Measurements from ENCODE around the gene CCBE1.

CCBE1 gene

DNA sequence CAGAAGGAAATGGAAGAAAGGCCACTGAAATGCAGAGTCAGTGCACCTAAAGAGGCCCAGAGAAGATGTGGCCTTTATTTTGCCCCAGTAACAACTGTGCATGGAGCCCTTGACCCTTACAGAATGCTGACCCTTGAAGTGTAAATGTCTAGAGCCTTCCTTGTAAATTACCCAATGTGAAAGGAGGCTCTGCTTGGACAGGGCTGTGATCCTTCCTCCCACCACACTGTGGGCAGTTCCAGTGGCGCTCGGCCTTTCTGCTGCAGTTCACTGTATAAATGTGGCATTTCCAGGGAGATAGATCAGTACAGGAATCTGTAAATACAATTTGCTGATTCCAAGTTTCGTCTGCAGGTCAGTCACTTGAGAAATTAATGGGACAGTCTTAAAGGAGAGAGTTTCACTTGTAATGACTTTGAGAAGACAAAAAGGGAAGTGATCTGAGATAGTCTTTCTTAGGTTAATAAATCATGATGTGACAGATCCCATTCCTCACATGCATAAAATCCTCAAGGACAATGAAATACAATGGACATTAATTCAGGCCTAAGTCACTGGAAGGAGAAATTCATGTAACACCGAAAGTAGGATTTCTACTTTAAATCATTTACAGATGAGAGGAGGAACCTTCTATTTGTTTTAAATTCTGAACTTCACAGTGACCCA is 204.3 kb downstream of the CCBE1 start:
- DNase-seq (ENCODE audit: low read depth): no peak

GRCh38 chr18:59488899-59489298 is 208.3 kb downstream of the CCBE1 start:
- no peak for DNase-seq (ENCODE audit: low read depth)

DNA sequence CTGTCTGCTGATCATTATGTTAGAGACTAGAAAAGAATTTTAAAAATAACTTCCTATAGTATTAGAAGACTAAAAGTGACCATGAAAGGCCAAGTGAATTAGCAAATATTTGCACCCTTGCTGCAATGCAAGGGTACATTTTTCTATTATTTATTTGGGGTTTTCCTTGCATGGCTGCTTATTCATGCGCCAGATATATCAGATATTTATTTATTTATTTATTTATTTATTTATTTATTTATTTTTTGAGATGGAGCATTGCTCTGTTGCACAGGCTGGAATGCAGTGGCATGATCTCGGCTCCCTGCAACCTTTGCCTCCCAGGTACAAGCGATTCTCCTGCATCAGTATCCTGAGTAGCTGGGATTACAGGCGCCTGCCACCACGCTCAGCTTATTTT is 211.8 kb downstream of the CCBE1 start:
- no peak for DNase-seq (ENCODE audit: low read depth)

DNA sequence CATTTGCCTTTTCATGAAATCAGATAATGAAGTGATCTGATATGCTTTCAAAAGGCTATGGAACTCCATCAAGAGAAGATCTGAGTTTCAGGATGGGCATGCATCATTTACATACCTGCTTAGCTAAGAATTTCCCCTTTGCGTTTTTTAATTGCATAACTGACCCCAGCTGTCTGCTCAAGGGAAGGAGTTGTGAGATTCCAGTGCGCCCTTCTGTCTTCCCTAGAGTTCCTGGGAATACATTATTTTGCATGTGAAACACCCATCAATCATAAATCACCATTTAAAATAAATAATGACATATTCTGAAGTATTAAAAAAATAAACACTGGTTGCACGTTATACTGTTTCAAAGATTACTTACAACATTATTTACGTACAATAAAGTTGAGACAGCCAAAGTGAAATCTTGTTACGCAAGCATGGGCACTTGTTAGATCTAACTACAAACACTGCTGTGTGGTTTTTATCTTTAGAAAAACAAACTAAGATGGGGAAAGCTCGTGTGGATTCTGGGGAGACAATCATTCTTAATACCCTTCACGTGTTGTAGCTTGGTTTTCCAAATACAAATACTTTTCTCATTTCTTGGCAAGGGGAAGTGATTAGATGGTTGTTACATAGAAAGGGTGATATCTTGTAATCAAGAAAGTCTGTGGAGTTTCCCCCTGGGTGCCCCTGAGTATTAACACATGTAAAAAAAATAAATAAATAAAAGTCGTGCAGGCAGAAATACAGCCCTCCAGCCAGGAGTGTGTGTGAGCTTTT is 212.5 kb downstream of the CCBE1 start:
- peak; percentile 76 for DNase-seq (ENCODE audit: low read depth)

- no peak for DNase-seq (ENCODE audit: low read depth)
Observed at GRCh38 chr18:59484131-59484530, 213.1 kb downstream of the CCBE1 start.

GRCh38 chr18:59481436-59481835 is 215.8 kb downstream of the CCBE1 start:
- peak; percentile 46 for DNase-seq (ENCODE audit: low read depth)

DNA sequence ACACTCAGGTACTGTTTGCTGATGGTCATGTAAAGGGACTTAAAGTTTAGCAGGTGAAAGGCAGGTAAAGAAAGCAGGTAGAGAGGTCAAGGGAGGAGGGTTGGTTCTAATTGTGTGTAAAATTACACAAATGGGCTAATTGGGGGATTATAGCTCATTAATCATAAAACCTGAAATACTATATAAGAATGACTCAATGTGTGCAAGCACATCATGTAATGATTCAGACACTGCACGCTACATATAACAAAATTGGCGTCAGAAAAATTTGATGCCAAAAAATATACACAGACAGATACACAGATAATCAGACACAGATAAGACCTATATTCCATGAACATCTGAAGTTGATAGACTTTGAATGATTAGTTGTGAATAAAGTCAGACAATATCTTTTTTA is 217.4 kb downstream of the CCBE1 start:
- no peak for DNase-seq (ENCODE audit: low read depth)

- DNase-seq (ENCODE audit: low read depth): peak; percentile 71
Observed at GRCh38 chr18:59478591-59478990, 218.6 kb downstream of the CCBE1 start.

DNA sequence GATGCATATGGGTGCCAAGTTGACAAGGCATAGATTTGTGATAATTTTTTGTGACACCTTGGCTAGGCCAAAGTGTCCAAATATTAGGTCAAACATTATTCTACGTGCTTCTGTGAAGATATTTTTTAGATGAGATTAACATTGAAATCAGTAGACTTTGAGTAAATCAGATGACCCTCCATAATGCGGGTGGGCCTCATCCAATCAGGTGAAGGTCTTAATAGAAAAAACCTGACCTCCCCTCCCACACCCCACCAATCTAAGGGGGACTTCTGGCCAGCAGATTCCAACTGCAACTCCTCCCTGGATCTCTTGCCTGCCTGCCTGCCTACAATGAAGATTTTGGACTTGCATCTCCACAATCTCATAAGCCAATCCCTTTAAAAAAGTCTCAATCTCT is 219.4 kb downstream of the CCBE1 start:
- no peak for DNase-seq (ENCODE audit: low read depth)

GRCh38 chr18:59470561-59471121 is 226.6 kb downstream of the CCBE1 start:
- no peak for DNase-seq (ENCODE audit: low read depth)

DNA sequence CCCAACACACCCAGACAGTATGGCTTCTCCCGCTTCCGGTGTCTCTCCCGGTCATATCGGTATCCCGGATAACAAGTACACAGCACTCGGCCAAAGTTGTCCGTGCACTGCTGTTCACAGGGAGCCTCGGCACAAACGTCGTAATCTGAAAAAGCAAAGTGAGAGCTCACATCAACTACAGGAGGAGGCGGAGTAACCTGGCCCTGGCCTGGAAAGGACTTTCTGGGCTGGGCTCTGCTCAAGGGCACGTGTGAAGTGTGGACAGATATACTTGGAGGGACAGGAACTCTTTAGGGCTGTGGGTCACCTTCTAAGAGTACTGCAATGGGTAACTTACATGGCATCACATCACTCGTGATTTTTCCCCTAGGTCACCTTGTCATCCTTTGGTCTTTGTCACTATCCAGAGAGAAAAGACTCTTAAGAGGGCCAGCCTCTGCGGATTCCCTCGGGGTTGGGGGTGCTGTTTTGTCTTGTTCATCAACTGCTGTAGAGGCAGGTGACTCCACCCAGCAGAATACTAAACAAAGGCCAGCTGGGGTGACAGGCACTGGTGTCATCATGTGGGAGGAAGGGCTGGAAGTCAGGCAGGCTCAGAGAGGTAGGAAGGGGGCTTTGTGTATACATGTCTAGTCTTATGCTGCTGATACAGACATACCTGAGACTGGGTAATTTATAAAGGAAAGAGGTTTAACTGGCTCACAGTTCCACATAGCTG is 227.6 kb downstream of the CCBE1 start:
- no peak for DNase-seq (ENCODE audit: low read depth)

DNA sequence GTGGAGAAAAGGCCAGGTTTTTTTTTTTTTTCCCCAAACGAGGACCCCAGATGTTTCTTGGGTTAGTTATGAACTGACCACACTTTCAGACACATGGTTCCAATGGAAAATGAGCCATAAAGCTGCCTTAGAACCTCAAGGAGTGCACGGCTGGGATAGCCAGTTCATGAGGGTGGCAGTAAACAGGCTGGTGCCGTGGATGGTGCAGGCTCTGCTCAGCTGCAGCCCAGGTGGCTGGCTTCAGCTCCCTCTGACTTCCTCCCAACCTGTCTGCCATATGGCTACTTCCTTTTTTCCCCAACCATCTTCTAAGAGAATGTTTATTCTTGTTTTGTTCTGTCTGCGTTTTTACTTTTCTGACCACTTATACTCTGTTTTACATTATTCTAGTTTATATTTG is 228.4 kb downstream of the CCBE1 start:
- no peak for DNase-seq (ENCODE audit: low read depth)

- no peak for DNase-seq (ENCODE audit: low read depth)
Observed at GRCh38 chr18:59467497-59467896, 229.7 kb downstream of the CCBE1 start.

DNA sequence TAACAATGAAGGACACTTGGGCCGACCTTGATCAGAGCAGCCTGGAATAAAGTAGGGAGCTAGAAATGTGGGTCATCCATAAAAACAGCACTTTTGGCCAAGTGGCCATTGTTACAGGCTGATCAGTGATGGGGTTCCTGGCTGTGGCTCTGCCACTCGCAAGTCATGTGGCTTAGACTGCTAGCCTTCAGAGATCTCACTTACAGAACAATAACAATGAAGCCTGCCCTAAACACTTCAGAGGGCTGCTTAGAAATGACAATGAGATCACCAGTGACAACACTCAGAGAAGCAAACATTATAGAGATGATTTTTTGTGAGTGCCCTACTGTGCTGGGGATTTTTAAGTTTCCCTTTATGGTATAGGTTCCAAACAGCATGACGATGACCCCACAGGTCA is 230.2 kb downstream of the CCBE1 start:
- DNase-seq (ENCODE audit: low read depth): no peak

DNA sequence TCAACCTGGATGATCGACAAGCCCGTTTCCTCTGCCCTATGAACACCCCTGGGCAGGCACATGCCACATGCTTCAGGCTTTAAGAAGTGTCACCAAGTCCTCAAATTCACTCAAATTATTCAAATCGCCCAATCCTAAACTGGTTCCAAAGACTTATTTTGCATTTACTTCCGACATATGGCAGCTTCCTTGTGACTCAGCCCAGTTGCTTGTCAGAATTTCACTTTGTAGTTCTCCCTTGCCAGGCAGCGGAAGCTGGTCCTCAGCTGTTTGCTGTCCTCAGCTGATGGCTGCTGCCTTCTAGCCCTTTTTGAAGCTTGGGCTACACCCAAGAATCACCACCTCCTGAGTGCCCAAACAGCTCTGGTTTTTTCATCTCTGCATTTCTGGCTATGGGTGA is 232.7 kb downstream of the CCBE1 start:
- DNase-seq (ENCODE audit: low read depth): no peak

- DNase-seq (ENCODE audit: low read depth): peak; percentile 52
Observed at GRCh38 chr18:59461171-59461570, 236.1 kb downstream of the CCBE1 start.

DNA sequence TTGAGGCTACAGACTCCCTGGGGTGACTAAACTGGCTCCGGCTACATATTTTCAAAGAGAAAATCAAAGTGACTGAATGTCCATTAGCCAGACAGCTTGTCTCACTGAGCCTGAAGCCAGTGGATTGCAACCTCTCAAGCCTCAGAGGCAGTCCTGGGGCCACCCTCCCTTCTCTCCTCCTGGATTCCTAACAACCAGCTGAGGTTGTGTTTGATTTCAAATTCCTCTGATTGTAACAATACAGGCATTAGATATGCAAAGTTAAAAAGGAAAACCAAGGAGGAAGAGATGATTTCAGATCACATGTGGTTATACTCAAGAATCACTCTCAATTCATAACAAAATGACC is 237.2 kb downstream of the CCBE1 start:
- peak; percentile 29 for DNase-seq (ENCODE audit: low read depth)

DNA sequence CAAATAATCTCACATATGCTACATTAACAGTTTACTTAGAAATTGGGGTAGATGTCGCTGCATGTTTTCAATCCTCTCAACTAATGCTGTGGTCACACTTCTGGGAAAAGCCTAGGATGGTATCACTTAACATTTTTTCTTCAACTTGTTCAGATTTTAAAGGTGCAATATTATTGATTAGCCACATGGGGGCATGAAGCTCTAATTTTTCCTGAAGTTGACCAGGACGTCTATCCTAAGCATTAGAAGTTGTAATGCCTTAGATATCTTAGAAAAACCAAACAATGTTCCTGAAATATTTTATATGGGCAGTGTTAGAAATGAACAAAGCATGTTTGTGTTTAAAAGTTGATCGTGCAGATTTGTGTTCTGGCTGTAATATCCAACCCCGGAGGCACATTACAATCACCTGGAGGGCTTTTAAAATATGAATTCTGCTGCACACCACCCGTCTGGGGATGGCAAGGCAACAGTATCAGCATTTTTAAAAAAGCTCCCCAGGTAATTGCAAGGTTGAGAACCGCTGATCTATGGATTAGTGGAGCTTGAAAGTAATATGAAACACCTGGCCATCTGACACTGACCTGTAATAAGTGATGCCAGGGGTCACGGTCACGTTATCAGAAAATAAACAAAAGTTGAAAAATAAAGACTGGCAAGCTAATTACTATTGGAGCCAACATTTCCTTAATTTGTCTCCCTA is 237.7 kb downstream of the CCBE1 start:
- DNase-seq (ENCODE audit: low read depth): peak; percentile 74

GRCh38 chr18:59458575-59458974 is 238.6 kb downstream of the CCBE1 start:
- no peak for DNase-seq (ENCODE audit: low read depth)

DNA sequence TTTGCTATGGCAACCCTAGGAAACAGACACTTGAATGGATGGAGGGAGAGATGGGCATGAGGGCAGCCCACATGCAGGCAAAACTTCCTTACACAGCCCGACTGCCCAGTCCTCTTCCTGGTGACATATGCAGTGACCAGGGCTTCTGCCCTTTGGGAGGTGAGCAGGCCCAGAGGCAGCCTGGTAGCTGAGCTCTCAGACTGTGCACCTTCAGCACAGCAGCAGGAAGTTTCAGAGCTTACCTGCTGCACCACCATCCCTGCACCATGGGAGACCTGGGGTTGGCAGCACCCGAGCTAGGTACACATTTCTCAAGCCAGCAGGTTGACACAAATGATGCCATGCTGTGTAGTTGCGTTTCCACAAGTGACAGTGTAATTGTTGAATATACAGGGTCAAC is 240.6 kb downstream of the CCBE1 start:
- DNase-seq (ENCODE audit: low read depth): no peak

GRCh38 chr18:59455728-59456276 is 241.4 kb downstream of the CCBE1 start:
- peak; percentile 9 for DNase-seq (ENCODE audit: low read depth)

Data from EH (cell line).